Peyer's patch (tissue), 4 donors: ENCODE measurements around the gene RGS17.

ENCODE experiments used
- POLR2A ChIP-seq, 2 donors: fragments of 450-650 bp; IDR thresholded peaks; one replicate each; pipeline ENCODE4 v1.5.1; 2017; ENCODE audit warnings: antibody characterized with exemption in 2 of 2, mild to moderate bottlenecking in 2 of 2, moderate library complexity in 2 of 2
- TF ChIP-seq, protein P1 (sequence below), 6 experiments: fragments of 450-650 bp in 4 of 6; fragments of 200-600 bp in 2 of 6; sonication (generic) in 1 of 6; IDR thresholded peaks; one replicate each; pipeline ENCODE4 v1.5.1; 2017 to 2019; ENCODE audit warnings: antibody characterized with exemption in 6 of 6, mild to moderate bottlenecking in 3 of 6, moderate library complexity in 1 of 6

DNA sequence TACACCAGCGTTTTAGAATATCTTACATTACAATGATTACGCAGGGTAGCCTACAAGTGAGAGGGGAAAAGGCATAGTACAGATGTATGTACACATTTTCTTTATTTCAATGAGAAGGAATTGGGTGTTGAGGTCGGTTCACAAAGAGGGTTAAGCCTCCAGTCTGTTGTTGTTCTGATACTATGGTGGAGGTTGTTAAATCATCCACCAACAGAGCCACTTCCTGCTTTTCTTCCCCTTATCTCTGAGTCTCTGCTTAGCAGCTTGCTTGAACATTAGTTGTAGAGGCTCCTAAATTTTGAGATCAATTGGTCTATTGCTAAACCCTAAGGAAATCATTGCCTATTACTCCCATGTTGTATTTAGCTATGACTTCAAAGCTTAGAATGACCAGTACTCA, 7.3 kb downstream of the RGS17 start:
- TF ChIP-seq, protein P1, sequence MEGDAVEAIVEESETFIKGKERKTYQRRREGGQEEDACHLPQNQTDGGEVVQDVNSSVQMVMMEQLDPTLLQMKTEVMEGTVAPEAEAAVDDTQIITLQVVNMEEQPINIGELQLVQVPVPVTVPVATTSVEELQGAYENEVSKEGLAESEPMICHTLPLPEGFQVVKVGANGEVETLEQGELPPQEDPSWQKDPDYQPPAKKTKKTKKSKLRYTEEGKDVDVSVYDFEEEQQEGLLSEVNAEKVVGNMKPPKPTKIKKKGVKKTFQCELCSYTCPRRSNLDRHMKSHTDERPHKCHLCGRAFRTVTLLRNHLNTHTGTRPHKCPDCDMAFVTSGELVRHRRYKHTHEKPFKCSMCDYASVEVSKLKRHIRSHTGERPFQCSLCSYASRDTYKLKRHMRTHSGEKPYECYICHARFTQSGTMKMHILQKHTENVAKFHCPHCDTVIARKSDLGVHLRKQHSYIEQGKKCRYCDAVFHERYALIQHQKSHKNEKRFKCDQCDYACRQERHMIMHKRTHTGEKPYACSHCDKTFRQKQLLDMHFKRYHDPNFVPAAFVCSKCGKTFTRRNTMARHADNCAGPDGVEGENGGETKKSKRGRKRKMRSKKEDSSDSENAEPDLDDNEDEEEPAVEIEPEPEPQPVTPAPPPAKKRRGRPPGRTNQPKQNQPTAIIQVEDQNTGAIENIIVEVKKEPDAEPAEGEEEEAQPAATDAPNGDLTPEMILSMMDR (IDR thresholded peaks at IDR 0.05): no peak
- TF ChIP-seq POLR2A (IDR thresholded peaks at IDR 0.05): no peak
